Measurements from ENCODE around the gene GRIK1.

Gene GRIK1

GRCh38 chr21:29697555-29698193, 242.1 kb downstream of the GRIK1 start:
- DNase-seq: no peak
- Histone ChIP-seq H3K9me3 (ENCODE audit: control insufficient read depth, low read length) (no peaks in the 10 kb centered on the region), H3K36me3 (ENCODE audit: control insufficient read depth, insufficient read depth, low read length) (no peaks in the 10 kb centered on the region), H3K27ac (ENCODE audit: insufficient read depth, low read length, poor library complexity, severe bottlenecking) (no peak overlapping the region), H3K4me3 (ENCODE audit: insufficient read depth, low read depth, low read length, poor library complexity, severe bottlenecking) (no peak overlapping the region), H3K4me1 (ENCODE audit: control insufficient read depth, insufficient read depth, low read length, poor library complexity, severe bottlenecking) (no peaks in the 10 kb centered on the region), H3K27me3 (replicated peaks; ENCODE audit: control insufficient read depth, insufficient read depth, low read length, poor library complexity, severe bottlenecking) (no peaks in the 10 kb centered on the region)

DNA sequence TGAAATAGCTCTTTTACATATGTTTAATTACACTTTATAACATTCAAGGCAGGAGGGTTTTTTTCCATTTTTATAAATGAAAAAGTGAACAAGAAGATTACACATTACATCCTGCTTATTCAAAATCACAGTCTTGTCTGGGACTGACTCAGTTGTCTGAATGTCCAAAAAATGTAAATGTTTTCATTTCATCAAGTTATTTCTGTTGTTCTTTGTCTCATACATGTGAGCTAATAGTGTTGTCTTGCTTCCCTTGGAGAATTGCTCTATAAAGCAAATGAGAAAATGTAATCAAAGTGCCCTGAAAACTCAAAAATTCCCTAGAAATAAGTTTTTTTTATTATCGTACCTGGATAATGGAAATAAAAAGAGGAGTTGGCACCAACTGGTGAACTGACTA, 242.9 kb downstream of the GRIK1 start:
- H3K27me3 ChIP-seq (replicated peaks; ENCODE audit: control insufficient read depth, insufficient read depth, low read length, poor library complexity, severe bottlenecking): no peaks in the 10 kb centered on the region
- no peak for DNase-seq
- no peaks in the 10 kb centered on the region for H3K36me3 ChIP-seq (ENCODE audit: control insufficient read depth, insufficient read depth, low read length)
- no peaks in the 10 kb centered on the region for H3K9me3 ChIP-seq (ENCODE audit: control insufficient read depth, low read length)
- H3K4me1 ChIP-seq (ENCODE audit: control insufficient read depth, insufficient read depth, low read length, poor library complexity, severe bottlenecking): no peaks in the 10 kb centered on the region
- no peak overlapping the region for H3K27ac ChIP-seq (ENCODE audit: insufficient read depth, low read length, poor library complexity, severe bottlenecking)
- no peak overlapping the region for H3K4me3 ChIP-seq (ENCODE audit: insufficient read depth, low read depth, low read length, poor library complexity, severe bottlenecking)

DNA sequence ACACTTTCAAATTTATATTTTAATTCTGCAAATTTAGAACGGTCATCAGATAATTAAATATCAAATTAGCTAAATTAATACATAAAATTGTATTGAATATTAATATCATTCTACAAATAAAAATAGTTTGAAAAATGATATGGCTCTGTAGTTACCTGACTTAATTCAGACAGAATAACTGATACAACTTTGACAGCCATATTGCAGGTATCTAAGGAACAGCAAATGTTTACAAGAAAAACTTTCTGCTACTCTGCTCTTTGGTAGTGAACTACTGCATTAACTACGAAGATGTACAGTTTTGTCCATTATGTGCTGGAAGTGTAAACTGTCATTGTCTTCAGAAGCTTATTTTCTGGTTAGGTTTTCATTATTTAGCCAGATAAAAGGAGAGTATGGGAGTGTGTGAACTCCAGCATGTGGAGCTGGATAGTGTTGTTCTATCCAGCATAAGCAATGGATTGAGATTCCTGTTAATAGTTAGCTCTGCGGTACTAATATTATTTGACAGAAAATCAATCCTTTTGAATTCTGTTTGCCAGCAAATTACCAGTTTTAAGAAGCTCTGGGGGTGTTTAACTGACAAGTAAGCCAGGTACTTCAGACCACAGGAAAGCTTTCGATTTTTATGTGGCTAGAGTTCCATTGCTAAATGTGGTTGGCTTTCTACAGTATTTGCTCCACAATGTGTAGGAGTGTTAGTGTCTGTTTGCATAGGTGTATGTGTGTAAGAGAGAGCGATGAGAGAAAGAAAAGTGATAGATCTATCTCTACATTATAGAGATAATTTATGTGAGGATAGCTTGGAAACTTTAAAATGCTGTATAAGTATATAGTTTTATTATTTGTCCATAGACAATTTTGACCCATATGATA, 247.9 kb downstream of the GRIK1 start:
- Histone ChIP-seq H3K27me3 (replicated peaks; ENCODE audit: control insufficient read depth, insufficient read depth, low read length, poor library complexity, severe bottlenecking) (no peaks in the 10 kb centered on the region), H3K4me3 (ENCODE audit: insufficient read depth, low read depth, low read length, poor library complexity, severe bottlenecking) (no peak overlapping the region), H3K36me3 (ENCODE audit: control insufficient read depth, insufficient read depth, low read length) (no peaks in the 10 kb centered on the region), H3K27ac (ENCODE audit: insufficient read depth, low read length, poor library complexity, severe bottlenecking) (no peak overlapping the region), H3K4me1 (ENCODE audit: control insufficient read depth, insufficient read depth, low read length, poor library complexity, severe bottlenecking) (no peaks in the 10 kb centered on the region), H3K9me3 (ENCODE audit: control insufficient read depth, low read length) (no peaks in the 10 kb centered on the region)
- no peak for DNase-seq

DNA sequence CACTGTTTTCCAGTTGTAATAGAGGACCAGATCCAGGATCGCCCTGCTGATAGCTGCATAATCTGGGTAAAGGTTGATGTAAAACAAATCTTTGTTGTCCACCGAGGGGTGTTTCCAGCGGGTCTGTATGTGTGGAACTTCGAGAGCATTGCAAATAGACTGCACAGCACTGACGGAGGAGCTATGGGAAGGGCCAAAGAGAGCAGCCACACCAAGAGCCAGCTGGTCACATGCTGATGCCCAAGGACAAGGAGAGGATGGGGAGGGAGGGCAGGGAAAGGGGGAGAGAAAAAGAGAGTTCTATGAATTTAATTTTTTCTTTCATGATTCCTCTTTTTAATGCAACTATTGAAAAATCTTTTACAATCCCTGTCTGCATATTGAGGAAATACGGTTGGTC, 250.0 kb downstream of the GRIK1 start:
- Histone ChIP-seq H3K4me3 (ENCODE audit: insufficient read depth, low read depth, low read length, poor library complexity, severe bottlenecking) (no peak overlapping the region), H3K27ac (ENCODE audit: insufficient read depth, low read length, poor library complexity, severe bottlenecking) (no peak overlapping the region), H3K36me3 (ENCODE audit: control insufficient read depth, insufficient read depth, low read length) (no peaks in the 10 kb centered on the region), H3K9me3 (ENCODE audit: control insufficient read depth, low read length) (no peaks in the 10 kb centered on the region), H3K27me3 (replicated peaks; ENCODE audit: control insufficient read depth, insufficient read depth, low read length, poor library complexity, severe bottlenecking) (no peaks in the 10 kb centered on the region), H3K4me1 (ENCODE audit: control insufficient read depth, insufficient read depth, low read length, poor library complexity, severe bottlenecking) (no peaks in the 10 kb centered on the region)
- DNase-seq: no peak

DNA sequence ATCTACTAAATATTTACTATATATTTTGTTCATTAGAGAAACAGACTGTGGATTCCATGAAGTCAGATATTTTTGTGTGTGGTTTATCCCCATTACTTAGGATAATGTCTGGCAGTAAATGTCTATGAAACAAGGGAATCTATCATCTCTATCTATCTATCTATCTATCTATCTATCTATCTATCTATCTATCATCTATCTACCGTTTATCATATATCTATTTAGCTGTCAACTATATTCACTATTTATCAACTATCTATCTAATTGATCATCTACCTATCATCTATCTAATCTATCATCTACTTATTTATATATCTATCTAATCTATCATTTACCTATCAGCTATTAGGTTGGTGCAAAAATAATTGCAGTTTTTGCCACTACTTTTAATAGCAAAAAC, 255.7 kb downstream of the GRIK1 start:
- no peak overlapping the region for H3K27ac ChIP-seq (ENCODE audit: insufficient read depth, low read length, poor library complexity, severe bottlenecking)
- H3K36me3 ChIP-seq (ENCODE audit: control insufficient read depth, insufficient read depth, low read length): no peaks in the 10 kb centered on the region
- no peaks in the 10 kb centered on the region for H3K9me3 ChIP-seq (ENCODE audit: control insufficient read depth, low read length)
- no peaks in the 10 kb centered on the region for H3K4me1 ChIP-seq (ENCODE audit: control insufficient read depth, insufficient read depth, low read length, poor library complexity, severe bottlenecking)
- no peaks in the 10 kb centered on the region for H3K27me3 ChIP-seq (replicated peaks; ENCODE audit: control insufficient read depth, insufficient read depth, low read length, poor library complexity, severe bottlenecking)
- H3K4me3 ChIP-seq (ENCODE audit: insufficient read depth, low read depth, low read length, poor library complexity, severe bottlenecking): no peak overlapping the region
- no peak for DNase-seq

DNA sequence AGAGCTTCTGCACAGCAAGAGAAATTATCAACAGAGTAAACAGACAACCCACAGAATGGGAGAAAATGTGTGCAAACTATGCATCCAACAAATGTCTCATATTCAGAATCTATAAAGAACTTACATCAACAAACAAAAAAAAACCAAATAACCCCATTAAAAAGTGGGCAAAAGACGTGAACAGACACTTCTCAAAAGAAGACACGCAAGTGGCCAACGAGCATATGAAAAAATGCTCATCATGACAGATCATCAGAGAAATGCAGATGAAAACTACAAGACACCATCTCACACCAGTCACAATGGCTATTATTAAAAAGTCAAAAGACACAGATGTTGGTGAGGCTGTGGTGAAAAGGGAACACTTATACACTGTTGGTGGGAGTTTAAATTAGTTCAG, 257.0 kb downstream of the GRIK1 start:
- no peaks in the 10 kb centered on the region for H3K9me3 ChIP-seq (ENCODE audit: control insufficient read depth, low read length)
- H3K36me3 ChIP-seq (ENCODE audit: control insufficient read depth, insufficient read depth, low read length): no peaks in the 10 kb centered on the region
- no peak overlapping the region for H3K4me3 ChIP-seq (ENCODE audit: insufficient read depth, low read depth, low read length, poor library complexity, severe bottlenecking)
- no peaks in the 10 kb centered on the region for H3K27me3 ChIP-seq (replicated peaks; ENCODE audit: control insufficient read depth, insufficient read depth, low read length, poor library complexity, severe bottlenecking)
- no peak for DNase-seq
- H3K27ac ChIP-seq (ENCODE audit: insufficient read depth, low read length, poor library complexity, severe bottlenecking): no peak overlapping the region
- no peaks in the 10 kb centered on the region for H3K4me1 ChIP-seq (ENCODE audit: control insufficient read depth, insufficient read depth, low read length, poor library complexity, severe bottlenecking)

- no peaks in the 10 kb centered on the region for H3K4me1 ChIP-seq (ENCODE audit: control insufficient read depth, insufficient read depth, low read length, poor library complexity, severe bottlenecking)
- H3K4me3 ChIP-seq (ENCODE audit: insufficient read depth, low read depth, low read length, poor library complexity, severe bottlenecking): no peak overlapping the region
- no peak for DNase-seq
- no peaks in the 10 kb centered on the region for H3K27me3 ChIP-seq (replicated peaks; ENCODE audit: control insufficient read depth, insufficient read depth, low read length, poor library complexity, severe bottlenecking)
- H3K27ac ChIP-seq (ENCODE audit: insufficient read depth, low read length, poor library complexity, severe bottlenecking): no peak overlapping the region
- H3K9me3 ChIP-seq (ENCODE audit: control insufficient read depth, low read length): no peaks in the 10 kb centered on the region
- no peaks in the 10 kb centered on the region for H3K36me3 ChIP-seq (ENCODE audit: control insufficient read depth, insufficient read depth, low read length)
These were observed 259.5 kb downstream of the GRIK1 start for GRCh38 chr21:29680273-29680672.

- Histone ChIP-seq H3K27me3 (replicated peaks; ENCODE audit: control insufficient read depth, insufficient read depth, low read length, poor library complexity, severe bottlenecking) (no peaks in the 10 kb centered on the region), H3K4me3 (ENCODE audit: insufficient read depth, low read depth, low read length, poor library complexity, severe bottlenecking) (no peak overlapping the region), H3K36me3 (ENCODE audit: control insufficient read depth, insufficient read depth, low read length) (no peaks in the 10 kb centered on the region), H3K9me3 (ENCODE audit: control insufficient read depth, low read length) (no peaks in the 10 kb centered on the region), H3K4me1 (ENCODE audit: control insufficient read depth, insufficient read depth, low read length, poor library complexity, severe bottlenecking) (no peaks in the 10 kb centered on the region), H3K27ac (ENCODE audit: insufficient read depth, low read length, poor library complexity, severe bottlenecking) (no peak overlapping the region)
- no peak for DNase-seq
These were observed 261.2 kb downstream of the GRIK1 start for GRCh38 chr21:29678626-29679025.

GRCh38 chr21:29677326-29677725, 262.5 kb downstream of the GRIK1 start:
- no peak for DNase-seq
- Histone ChIP-seq H3K4me3 (ENCODE audit: insufficient read depth, low read depth, low read length, poor library complexity, severe bottlenecking) (no peak overlapping the region), H3K4me1 (ENCODE audit: control insufficient read depth, insufficient read depth, low read length, poor library complexity, severe bottlenecking) (no peaks in the 10 kb centered on the region)

DNA sequence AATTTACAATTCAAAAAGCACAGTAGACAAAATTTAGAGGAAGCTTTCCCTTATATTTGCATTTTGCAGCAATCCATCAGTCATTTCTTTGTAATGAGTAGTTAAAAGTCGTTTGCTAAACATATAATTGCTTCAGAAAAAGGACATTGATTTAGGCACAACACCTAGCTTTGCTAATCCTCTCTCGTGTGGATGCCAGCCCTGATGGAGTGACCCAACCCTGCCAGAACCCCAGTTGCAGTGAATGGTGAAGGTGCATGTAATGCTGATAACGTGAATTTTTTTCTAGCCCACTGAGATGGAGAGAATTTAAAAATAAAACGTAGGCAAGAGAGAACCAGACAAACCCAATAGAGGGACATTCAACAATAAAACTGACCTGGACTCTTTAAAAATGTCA, 263.4 kb downstream of the GRIK1 start:
- Histone ChIP-seq H3K9me3 (ENCODE audit: control insufficient read depth, low read length) (no peaks in the 10 kb centered on the region), H3K27ac (ENCODE audit: insufficient read depth, low read length, poor library complexity, severe bottlenecking) (no peak overlapping the region), H3K36me3 (ENCODE audit: control insufficient read depth, insufficient read depth, low read length) (no peaks in the 10 kb centered on the region), H3K4me3 (ENCODE audit: insufficient read depth, low read depth, low read length, poor library complexity, severe bottlenecking) (no peak overlapping the region), H3K4me1 (ENCODE audit: control insufficient read depth, insufficient read depth, low read length, poor library complexity, severe bottlenecking) (no peaks in the 10 kb centered on the region), H3K27me3 (replicated peaks; ENCODE audit: control insufficient read depth, insufficient read depth, low read length, poor library complexity, severe bottlenecking) (no peaks in the 10 kb centered on the region)
- no peak for DNase-seq

More at GRCh38 chr21:29677326-29677725, 262.5 kb downstream of the GRIK1 start:
- no peaks in the 10 kb centered on the region for H3K27me3 ChIP-seq (replicated peaks; ENCODE audit: control insufficient read depth, insufficient read depth, low read length, poor library complexity, severe bottlenecking)
- no peaks in the 10 kb centered on the region for H3K9me3 ChIP-seq (ENCODE audit: control insufficient read depth, low read length)
- H3K27ac ChIP-seq (ENCODE audit: insufficient read depth, low read length, poor library complexity, severe bottlenecking): no peak overlapping the region
- H3K36me3 ChIP-seq (ENCODE audit: control insufficient read depth, insufficient read depth, low read length): no peaks in the 10 kb centered on the region
